ENCODE measurements around the gene GALNT10.
A peak's percentile ranks its signal among the peaks of the same experiment; 100 is the strongest.

GRCh38 chr5:154194345-154195329, 4.1 kb downstream of the GALNT10 start:
- TF ChIP-seq CTCF (IDR thresholded peaks at IDR 0.05) (no peak), POLR2AphosphoS5 (IDR thresholded peaks at IDR 0.05) (peak; percentile 70)
